Naive B cell (primary cell): ENCODE data around the gene OTOF. TPM values are rescaled to one million over a fixed set of nuclear protein-coding genes. Genes with fewer than 3 reads are reported as not detected.

Source experiments
- ATAC-seq, 2 donors: fragments of 150-1000 bp; cut with Tn5 transposase; 2 replicates each; pipeline ENCODE4 v1.10.0; 2021; ENCODE audit warnings: low read depth in 2 of 2, mild to moderate bottlenecking in 2 of 2, moderate library complexity in 2 of 2
- DNase-seq: peaks from one replicate; pipeline ENCODE4 v3.0.0; 2022
- H3K27ac Mint-ChIP-seq, 6 donors: one replicate each; pipeline ENCODE4 v1.8.0; 2020 to 2022; ENCODE audit warnings: mild to moderate bottlenecking in 6 of 6, mixed read lengths in 6 of 6, moderate library complexity in 5 of 6, inconsistent platforms in 2 of 6
- H3K27me3 Mint-ChIP-seq, 3 donors: one replicate each; pipeline ENCODE4 v1.8.0; 2021 to 2022; ENCODE audit warnings: mixed read lengths in 3 of 3, mild to moderate bottlenecking in 1 of 3
- H3K36me3 Mint-ChIP-seq, 2 donors: one replicate each; pipeline ENCODE4 v1.8.0; 2020 to 2022; ENCODE audit warnings: mixed read lengths in 2 of 2, inconsistent platforms in 1 of 2, mild to moderate bottlenecking in 1 of 2
- H3K4me1 Mint-ChIP-seq, 3 donors: one replicate each; pipeline ENCODE4 v1.8.0; 2020 to 2022; ENCODE audit warnings: mixed read lengths in 3 of 3, inconsistent platforms in 1 of 3, mild to moderate bottlenecking in 1 of 3, moderate library complexity in 1 of 3
- H3K4me3 Mint-ChIP-seq, 8 donors: one replicate each; pipeline ENCODE4 v1.8.0; 2020 to 2022; ENCODE audit warnings: mild to moderate bottlenecking in 8 of 8, mixed read lengths in 8 of 8, moderate library complexity in 8 of 8, inconsistent platforms in 2 of 8
- H3K9me3 Mint-ChIP-seq, 7 donors: one replicate each; pipeline ENCODE4 v1.8.0; 2020 to 2022; ENCODE audit warnings: mixed read lengths in 7 of 7, mild to moderate bottlenecking in 5 of 7, inconsistent platforms in 2 of 7, moderate library complexity in 1 of 7
- polyA plus RNA-seq, 6 donors: library from polyadenylated mRNA; unstranded; fragments of 300-500 nt; fragmentation: Illumina TruSeq; gene quantifications; one replicate each; pipeline ENCODE4 v1.2.3, GENCODE V29; 2021; ENCODE audit warnings: low read depth in 6 of 6

Gene OTOF
- polyA plus RNA-seq, 6 donors from 2014 or later: not detected

- peaks cover 5 to 8% (median 5%) of the 10 kb centered on the region in 3 donors for H3K27me3 Mint-ChIP-seq
Observed at GRCh38 chr2:26513261-26513660, 35.3 kb upstream of the OTOF start.

GRCh38 chr2:26511466-26511865 is 33.5 kb upstream of the OTOF start:
- ATAC-seq (no peak), DNase-seq (no peak)
- H3K4me3 Mint-ChIP-seq: peak overlapping the region in 1 of 8 donors; percentile 2
- H3K4me1 Mint-ChIP-seq: no peaks in the 10 kb centered on the region
- no peaks in the 10 kb centered on the region for H3K36me3 Mint-ChIP-seq
- H3K27ac Mint-ChIP-seq: no peak overlapping the region
- H3K9me3 Mint-ChIP-seq: no peaks in the 10 kb centered on the region
- peaks cover 5 to 8% (median 5%) of the 10 kb centered on the region in 3 donors for H3K27me3 Mint-ChIP-seq

More at GRCh38 chr2:26513261-26513660, 35.3 kb upstream of the OTOF start:
- Mint-ChIP-seq H3K4me3 (no peak overlapping the region), H3K9me3 (no peaks in the 10 kb centered on the region), H3K36me3 (no peaks in the 10 kb centered on the region), H3K4me1 (no peaks in the 10 kb centered on the region), H3K27ac (no peak overlapping the region)
- DNase-seq: no peak
- no peak for ATAC-seq

- H3K27ac Mint-ChIP-seq: peak overlapping the region in 1 of 6 donors; percentile 24
Observed at GRCh38 chr2:26510344-26510973, 32.5 kb upstream of the OTOF start.

GRCh38 chr2:26509141-26509540 is 31.2 kb upstream of the OTOF start:
- no peaks in the 10 kb centered on the region for H3K36me3 Mint-ChIP-seq
- ATAC-seq: no peak
- DNase-seq: no peak
- H3K27ac Mint-ChIP-seq: peak overlapping the region in 1 of 6 donors; percentile 37
- H3K4me3 Mint-ChIP-seq: no peak overlapping the region
- peaks cover 7 to 16% (median 13%) of the 10 kb centered on the region in 3 donors for H3K27me3 Mint-ChIP-seq
- H3K9me3 Mint-ChIP-seq: no peaks in the 10 kb centered on the region
- peaks cover 0 to 5% (median 2%) of the 10 kb centered on the region in 3 donors for H3K4me1 Mint-ChIP-seq

More at GRCh38 chr2:26510344-26510973, 32.5 kb upstream of the OTOF start:
- no peak for DNase-seq
- Mint-ChIP-seq H3K27me3 (peaks cover 4 to 8% (median 5%) of the 10 kb centered on the region in 3 donors), H3K4me3 (no peak overlapping the region), H3K9me3 (no peaks in the 10 kb centered on the region), H3K36me3 (no peaks in the 10 kb centered on the region), H3K4me1 (no peaks in the 10 kb centered on the region)
- ATAC-seq: no peak

- Mint-ChIP-seq H3K36me3 (no peaks in the 10 kb centered on the region), H3K4me3 (no peak overlapping the region), H3K9me3 (no peaks in the 10 kb centered on the region), H3K4me1 (peaks cover 7 to 14% (median 10%) of the 10 kb centered on the region in 3 donors), H3K27me3 (peaks cover 7 to 26% (median 23%) of the 10 kb centered on the region in 3 donors), H3K27ac (no peak overlapping the region)
- ATAC-seq (no peak), DNase-seq (no peak)
Observed at GRCh38 chr2:26507932-26508331, 30.0 kb upstream of the OTOF start.

GRCh38 chr2:26507088-26507487 is 29.2 kb upstream of the OTOF start:
- ATAC-seq: no peak
- no peak overlapping the region for H3K4me3 Mint-ChIP-seq

GRCh38 chr2:26506279-26506678 is 28.4 kb upstream of the OTOF start:
- H3K36me3 Mint-ChIP-seq: no peaks in the 10 kb centered on the region
- H3K4me1 Mint-ChIP-seq: peaks cover 7 to 17% (median 12%) of the 10 kb centered on the region in 3 donors
- DNase-seq: no peak
- no peak overlapping the region for H3K27ac Mint-ChIP-seq
- no peak overlapping the region for H3K4me3 Mint-ChIP-seq
- peaks cover 21 to 31% (median 29%) of the 10 kb centered on the region in 3 donors for H3K27me3 Mint-ChIP-seq
- no peak for ATAC-seq
- no peaks in the 10 kb centered on the region for H3K9me3 Mint-ChIP-seq

More at GRCh38 chr2:26507088-26507487, 29.2 kb upstream of the OTOF start:
- Mint-ChIP-seq H3K36me3 (no peaks in the 10 kb centered on the region), H3K27me3 (peaks cover 13 to 31% (median 29%) of the 10 kb centered on the region in 3 donors), H3K4me1 (peaks cover 7 to 17% (median 12%) of the 10 kb centered on the region in 3 donors), H3K27ac (no peak overlapping the region), H3K9me3 (no peaks in the 10 kb centered on the region)
- DNase-seq: no peak

- H3K27ac Mint-ChIP-seq: peak overlapping the region in 1 of 6 donors; percentile 86
Observed at GRCh38 chr2:26504002-26504401, 26.1 kb upstream of the OTOF start.

GRCh38 chr2:26503231-26503880 is 25.4 kb upstream of the OTOF start:
- H3K27ac Mint-ChIP-seq: peak overlapping the region in 1 of 6 donors; percentile 14
- H3K4me3 Mint-ChIP-seq: peak overlapping the region in 6 of 8 donors; percentile 17 to 66 (median 63)
- H3K9me3 Mint-ChIP-seq: no peaks in the 10 kb centered on the region
- ATAC-seq: peak; percentile 73 to 80
- no peaks in the 10 kb centered on the region for H3K36me3 Mint-ChIP-seq
- peaks cover 27 to 33% (median 32%) of the 10 kb centered on the region in 3 donors for H3K27me3 Mint-ChIP-seq
- H3K4me1 Mint-ChIP-seq: peaks cover 7 to 17% (median 12%) of the 10 kb centered on the region in 3 donors
- DNase-seq: peak; percentile 9

More at GRCh38 chr2:26504002-26504401, 26.1 kb upstream of the OTOF start:
- Mint-ChIP-seq H3K27me3 (peaks cover 25 to 27% (median 27%) of the 10 kb centered on the region in 3 donors), H3K36me3 (no peaks in the 10 kb centered on the region), H3K9me3 (no peaks in the 10 kb centered on the region), H3K4me3 (peak overlapping the region in 6 of 8 donors; percentile 13 to 66 (median 44)), H3K4me1 (peaks cover 7 to 17% (median 12%) of the 10 kb centered on the region in 3 donors)
- no peak for ATAC-seq
- no peak for DNase-seq

- Mint-ChIP-seq H3K27ac (peak overlapping the region in 1 of 6 donors; percentile 30), H3K36me3 (no peaks in the 10 kb centered on the region), H3K4me1 (peaks cover 7 to 17% (median 12%) of the 10 kb centered on the region in 3 donors), H3K4me3 (no peak overlapping the region), H3K9me3 (no peaks in the 10 kb centered on the region), H3K27me3 (peaks cover 31 to 49% (median 40%) of the 10 kb centered on the region in 3 donors)
- no peak for DNase-seq
- ATAC-seq: no peak
Observed at GRCh38 chr2:26500406-26500805, 22.5 kb upstream of the OTOF start.

- H3K9me3 Mint-ChIP-seq: no peaks in the 10 kb centered on the region
- H3K27me3 Mint-ChIP-seq: peaks cover 8 to 25% (median 17%) of the 10 kb centered on the region in 3 donors
- no peaks in the 10 kb centered on the region for H3K4me1 Mint-ChIP-seq
- H3K4me3 Mint-ChIP-seq: no peak overlapping the region
- H3K27ac Mint-ChIP-seq: peak overlapping the region in 1 of 6 donors; percentile 19
- no peaks in the 10 kb centered on the region for H3K36me3 Mint-ChIP-seq
- ATAC-seq: no peak
- no peak for DNase-seq
Observed at GRCh38 chr2:26495705-26496297, 17.9 kb upstream of the OTOF start.

GRCh38 chr2:26494891-26495290 is 17.0 kb upstream of the OTOF start:
- DNase-seq (no peak), ATAC-seq (no peak)
- H3K27ac Mint-ChIP-seq: peak overlapping the region in 1 of 6 donors; percentile 71
- H3K36me3 Mint-ChIP-seq: no peaks in the 10 kb centered on the region
- H3K4me1 Mint-ChIP-seq: no peaks in the 10 kb centered on the region
- H3K9me3 Mint-ChIP-seq: no peaks in the 10 kb centered on the region
- H3K27me3 Mint-ChIP-seq: peaks cover 4 to 25% (median 17%) of the 10 kb centered on the region in 3 donors
- H3K4me3 Mint-ChIP-seq: no peak overlapping the region

- H3K9me3 Mint-ChIP-seq: no peaks in the 10 kb centered on the region
- H3K36me3 Mint-ChIP-seq: no peaks in the 10 kb centered on the region
- H3K27me3 Mint-ChIP-seq: peaks cover 4 to 25% (median 16%) of the 10 kb centered on the region in 3 donors
- peak overlapping the region in 1 of 8 donors; percentile 16 for H3K4me3 Mint-ChIP-seq
- ATAC-seq (no peak), DNase-seq (no peak)
- H3K27ac Mint-ChIP-seq: no peak overlapping the region
- H3K4me1 Mint-ChIP-seq: no peaks in the 10 kb centered on the region
Observed at GRCh38 chr2:26494199-26494598, 16.3 kb upstream of the OTOF start.
